MV-4-11 (cell line): ENCODE measurements around the gene LILRA6.
"Not testable (repeated sequence)": the region's sequence is repeated elsewhere in the genome, so short reads cannot be mapped to it uniquely, and the experiment has no call there.

Experiments
- DNase-seq: peaks from one replicate; lab custom pipeline; 2025; lab: John Stamatoyannopoulos, UW

Gene LILRA6

GRCh38 chr19:54207983-54208783 is 34.4 kb downstream of the LILRA6 start:
- peak; percentile 100 for DNase-seq

- DNase-seq: peak; percentile 89
Observed at GRCh38 chr19:54207676-54207982, 35.0 kb downstream of the LILRA6 start.

GRCh38 chr19:54207193-54207592 is 35.4 kb downstream of the LILRA6 start:
- DNase-seq: not testable (repeated sequence)

- DNase-seq: no peak
Observed at GRCh38 chr19:54206831-54207177, 35.8 kb downstream of the LILRA6 start.

- DNase-seq: no peak
Observed at GRCh38 chr19:54206030-54206830, 36.4 kb downstream of the LILRA6 start.

- DNase-seq: no peak
Observed at GRCh38 chr19:54204767-54205468, 37.7 kb downstream of the LILRA6 start.

GRCh38 chr19:54203151-54203611 is 39.4 kb downstream of the LILRA6 start:
- no peak for DNase-seq

GRCh38 chr19:54201980-54202379 is 40.6 kb downstream of the LILRA6 start:
- DNase-seq: no peak

GRCh38 chr19:54201172-54201701 is 41.4 kb downstream of the LILRA6 start:
- no peak for DNase-seq

DNA sequence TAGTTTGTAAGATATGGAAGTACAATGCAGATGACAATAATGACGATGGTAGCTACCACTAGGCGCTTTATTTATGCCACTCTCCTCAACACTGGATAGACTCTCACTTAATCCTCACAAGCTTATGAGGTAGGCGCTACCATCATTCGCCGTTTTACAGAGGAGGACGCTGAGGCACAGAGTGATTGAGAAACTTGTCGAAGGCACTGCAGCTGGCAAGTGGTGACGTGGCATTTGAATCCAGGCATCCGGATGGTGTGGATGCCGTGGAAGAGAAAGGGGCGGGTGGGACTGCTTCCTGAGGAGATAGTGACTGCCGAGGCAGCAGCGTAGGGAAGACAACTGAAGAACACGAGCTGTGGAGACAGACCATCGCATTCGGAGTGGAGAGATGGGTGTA is 43.2 kb downstream of the LILRA6 start:
- DNase-seq: no peak

DNA sequence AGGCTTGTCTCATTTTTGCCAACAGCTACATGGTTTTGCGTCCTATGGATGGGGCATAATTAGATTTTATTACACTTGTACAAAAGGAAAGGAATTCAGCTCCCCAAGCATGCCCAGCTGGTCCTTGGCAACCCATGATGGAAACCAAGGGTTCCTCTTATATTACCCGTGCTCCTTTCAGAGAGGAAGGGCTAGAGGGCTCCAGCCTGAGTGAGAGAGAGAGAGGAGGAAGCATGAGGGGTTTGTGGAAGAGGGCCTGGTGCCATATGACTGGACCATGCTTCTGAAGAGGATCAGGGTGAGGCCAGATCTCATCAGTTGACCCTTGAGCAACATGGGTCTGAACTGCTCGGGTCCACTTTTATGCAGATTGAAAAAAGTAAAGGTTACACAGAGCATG is 45.5 kb downstream of the LILRA6 start:
- DNase-seq: peak; percentile 43

DNA sequence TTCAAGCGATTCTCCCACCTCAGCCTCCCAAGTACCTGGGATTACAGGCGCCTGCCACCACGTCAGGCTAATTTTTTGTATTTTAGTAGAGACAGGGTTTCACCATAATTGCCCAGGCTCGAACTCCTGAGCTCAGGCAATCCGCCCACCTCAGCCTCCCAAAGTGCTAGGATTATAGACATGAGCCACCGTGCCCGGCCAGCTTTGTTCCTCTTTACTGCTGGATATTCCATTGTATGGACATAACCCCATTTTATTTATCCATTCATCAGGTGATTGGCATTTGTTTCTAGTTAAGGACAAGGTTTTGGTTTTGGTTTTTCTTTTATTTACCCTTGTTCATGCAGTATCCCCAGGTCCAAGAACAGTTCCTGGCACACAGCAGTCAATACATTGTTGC is 46.1 kb downstream of the LILRA6 start:
- no peak for DNase-seq

DNA sequence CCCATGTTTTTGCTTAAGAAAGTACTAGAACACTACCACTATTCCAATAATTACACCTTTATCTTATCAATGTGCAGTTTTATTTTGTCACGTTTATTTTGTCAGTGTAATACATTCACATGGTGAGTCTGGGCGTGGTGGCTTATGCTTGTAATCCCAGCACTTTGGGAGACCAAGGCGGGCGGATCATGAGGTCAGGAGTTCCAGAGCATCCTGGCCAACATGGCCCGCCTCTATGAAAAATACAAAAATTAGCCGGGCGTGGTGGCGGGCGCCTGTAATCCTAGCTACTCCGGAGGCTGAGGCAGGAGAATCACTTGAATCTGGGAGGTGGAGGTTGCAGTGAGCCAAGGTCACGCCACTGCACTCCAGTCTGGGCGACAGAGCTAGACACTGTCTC is 48.1 kb downstream of the LILRA6 start:
- DNase-seq: not testable (repeated sequence)

GRCh38 chr19:54193011-54193410 is 49.6 kb downstream of the LILRA6 start:
- no peak for DNase-seq

- DNase-seq: no peak
Observed at GRCh38 chr19:54191811-54192453, 50.7 kb downstream of the LILRA6 start.

DNA sequence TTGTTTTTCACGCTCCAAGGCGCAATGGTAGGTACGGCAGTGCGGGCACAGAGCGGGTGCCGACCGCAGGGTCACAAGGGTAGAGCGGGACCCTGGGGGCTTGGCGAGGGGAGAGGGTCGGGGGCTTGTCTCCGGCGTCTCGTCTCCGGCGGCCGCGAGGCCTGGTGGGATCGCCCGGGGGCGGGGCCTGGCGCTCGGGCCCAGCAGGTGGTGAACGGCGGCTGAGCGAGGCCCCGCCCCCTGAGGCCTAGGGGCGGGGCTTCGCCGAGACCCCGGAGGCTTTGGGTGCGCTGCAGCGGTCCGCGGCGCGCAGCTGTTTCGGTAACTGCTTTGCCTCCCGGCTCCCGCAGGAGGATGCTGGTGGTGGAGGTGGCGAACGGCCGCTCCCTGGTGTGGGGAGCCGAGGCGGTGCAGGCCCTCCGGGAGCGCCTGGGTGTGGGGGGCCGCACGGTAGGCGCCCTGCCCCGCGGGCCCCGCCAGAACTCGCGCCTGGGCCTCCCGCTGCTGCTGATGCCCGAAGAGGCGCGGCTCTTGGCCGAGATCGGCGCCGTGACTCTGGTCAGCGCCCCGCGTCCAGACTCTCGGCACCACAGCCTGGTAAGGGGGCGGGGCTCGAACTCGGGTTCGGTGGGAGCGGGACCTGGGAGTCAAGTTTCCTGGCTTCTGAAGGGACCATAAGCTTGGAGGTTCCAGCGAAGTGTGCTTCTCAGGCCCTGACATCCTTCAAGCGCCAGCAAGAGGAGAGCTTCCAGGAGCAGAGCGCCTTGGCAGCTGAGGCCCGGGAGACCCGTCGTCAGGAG is 51.4 kb downstream of the LILRA6 start, which contains the start of gene TSEN34:
Gene TSEN34, plus strand, starts transcription at position 298 of the 800 bp plus-strand sequence. Its CDS starts 57 bp downstream, at position 355.
- peak; percentile 91 for DNase-seq

DNA sequence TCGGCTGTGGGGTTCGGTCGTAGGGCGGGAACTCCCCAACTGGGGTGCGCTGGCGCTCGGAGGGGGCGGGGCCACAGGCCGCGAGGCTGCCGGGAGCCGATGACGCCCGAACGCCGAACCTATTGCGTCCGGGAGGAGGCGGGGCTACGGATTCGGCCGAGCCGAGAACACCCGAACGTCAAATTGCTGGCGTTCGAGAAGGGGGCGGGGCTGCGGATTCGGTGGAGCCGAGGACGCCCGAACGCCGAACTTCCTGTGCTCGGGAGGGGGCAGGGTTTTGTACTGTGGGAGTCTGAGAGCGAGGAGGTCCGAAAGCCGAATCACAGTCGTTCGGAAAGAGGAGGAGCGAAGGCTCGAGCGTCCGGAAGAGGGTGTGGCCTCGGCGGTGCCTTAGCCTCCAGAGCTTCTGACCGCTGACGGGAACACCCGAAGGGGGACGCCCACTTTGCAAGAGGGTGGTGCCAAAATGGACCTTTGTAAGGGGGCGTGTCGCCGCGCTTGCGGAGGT is 52.0 kb downstream of the LILRA6 start:
- peak; percentile 100 for DNase-seq

GRCh38 chr19:54189735-54190502 is 52.7 kb downstream of the LILRA6 start:
- peak; percentile 100 for DNase-seq

GRCh38 chr19:54189145-54189734 is 53.4 kb downstream of the LILRA6 start, which contains the start of gene MBOAT7:
Gene MBOAT7 (minus strand): TSS chr19:54189580. CDS start chr19:54188508, 1,072 bp downstream.
- DNase-seq: no peak
